ENCODE measurements around the gene NEXMIF.

NEXMIF gene

GRCh38 chrX:74797338-74797887, 127.8 kb downstream of the NEXMIF start:
- DNase-seq (ENCODE audit: low read depth) = no peak
- H3K4me3 ChIP-seq (ENCODE audit: low read depth, low read length) = no peak overlapping the region
- no peak for TF ChIP-seq CTCF (IDR thresholded peaks at IDR 0.05; ENCODE audit: insufficient read depth, low read depth, low read length, missing control alignments)

GRCh38 chrX:74788545-74789086, 136.6 kb downstream of the NEXMIF start:
- no peak for DNase-seq (ENCODE audit: low read depth)
- no peak for TF ChIP-seq CTCF (IDR thresholded peaks at IDR 0.05; ENCODE audit: insufficient read depth, low read depth, low read length, missing control alignments)
- no peak overlapping the region for H3K4me3 ChIP-seq (ENCODE audit: low read depth, low read length)

- no peak overlapping the region for H3K4me3 ChIP-seq (ENCODE audit: low read depth, low read length)
- DNase-seq (ENCODE audit: low read depth) = no peak
- no peak for TF ChIP-seq CTCF (IDR thresholded peaks at IDR 0.05; ENCODE audit: insufficient read depth, low read depth, low read length, missing control alignments)
Observed at GRCh38 chrX:74784629-74785028, 140.6 kb downstream of the NEXMIF start.

- no peak overlapping the region for H3K4me3 ChIP-seq (ENCODE audit: low read depth, low read length)
- DNase-seq (ENCODE audit: low read depth) = peak; percentile 84
- TF ChIP-seq CTCF (IDR thresholded peaks at IDR 0.05; ENCODE audit: insufficient read depth, low read depth, low read length, missing control alignments) = no peak
Observed at GRCh38 chrX:74781507-74782034, 143.7 kb downstream of the NEXMIF start.

- H3K4me3 ChIP-seq (ENCODE audit: low read depth, low read length) = no peak overlapping the region
- no peak for TF ChIP-seq CTCF (IDR thresholded peaks at IDR 0.05; ENCODE audit: insufficient read depth, low read depth, low read length, missing control alignments)
- peak; percentile 57 for DNase-seq (ENCODE audit: low read depth)
Observed at GRCh38 chrX:74779175-74779574, 146.1 kb downstream of the NEXMIF start.

- no peak for TF ChIP-seq CTCF (IDR thresholded peaks at IDR 0.05; ENCODE audit: insufficient read depth, low read depth, low read length, missing control alignments)
- no peak overlapping the region for H3K4me3 ChIP-seq (ENCODE audit: low read depth, low read length)
- DNase-seq (ENCODE audit: low read depth) = no peak
Observed at GRCh38 chrX:74774988-74775387, 150.3 kb downstream of the NEXMIF start.

- DNase-seq (ENCODE audit: low read depth) = no peak
- H3K4me3 ChIP-seq (ENCODE audit: low read depth, low read length) = no peak overlapping the region
- no peak for TF ChIP-seq CTCF (IDR thresholded peaks at IDR 0.05; ENCODE audit: insufficient read depth, low read depth, low read length, missing control alignments)
Observed at GRCh38 chrX:74736450-74736849, 188.8 kb downstream of the NEXMIF start.
